IMR-90 (cell line): ENCODE data around the gene CCNI. TPM values are rescaled to one million over a fixed set of nuclear protein-coding genes. Genes with fewer than 3 reads are reported as not detected.

Experiments
- ATAC-seq: fragments of 200-7000 bp; cut with Tn5 transposase; 2 replicates; pipeline ENCODE4 v1.9.1; 2020; ENCODE audit warnings: low read depth, mild to moderate bottlenecking, moderate library complexity
- BruUV-seq: library from RNA; stranded (reverse); fragments of 400-500 nt; replicated peaks from 2 replicates; lab custom pipeline; 2021; lab: Mats Ljungman, UMichigan
- CTCF ChIA-PET: fragments of 300-600 bp; formaldehyde crosslinking; extraction: SDS; loops from one replicate; lab custom pipeline; 2021; ENCODE audit warnings: antibody characterized with exemption; lab: Yijun Ruan, JAX
- POLR2A ChIA-PET: fragments of 300-600 bp; sonication (Branson Sonifier 250); formaldehyde crosslinking; loops from one replicate; lab custom pipeline; 2022; ENCODE audit warnings: antibody characterized with exemption; ENCODE audit not compliant: unreplicated experiment; lab: Charles Lee
- DNase-seq: peaks from one replicate; pipeline ENCODE4 v3.0.0; 2013
- H2AFZ ChIP-seq: replicated peaks from 2 replicates; pipeline ENCODE3; 2013; ENCODE audit warnings: low read length, mild to moderate bottlenecking; ENCODE audit not compliant: poor library complexity
- H2AK5ac ChIP-seq: 2 replicates; pipeline ENCODE4 v1.6.1; 2013; ENCODE audit warnings: low read depth, low read length, inconsistent platforms
- H2AK9ac ChIP-seq: replicated peaks from 2 replicates; pipeline ENCODE3; 2013; ENCODE audit warnings: mild to moderate bottlenecking, low read depth, low read length, moderate library complexity; ENCODE audit not compliant: poor library complexity
- H2BK120ac ChIP-seq: 2 replicates; pipeline ENCODE4 v1.6.1; 2013; ENCODE audit warnings: low read depth, low read length, inconsistent platforms
- H2BK15ac ChIP-seq: 3 replicates; pipeline ENCODE4 v1.6.1; 2013; ENCODE audit warnings: low read depth, low read length, inconsistent platforms
- H2BK20ac ChIP-seq: 2 replicates; pipeline ENCODE4 v1.6.1; 2013; ENCODE audit warnings: low read depth, mild to moderate bottlenecking, inconsistent platforms, low read length, moderate library complexity
- H2BK5ac ChIP-seq: 2 replicates; pipeline ENCODE4 v1.6.1; 2013; ENCODE audit warnings: mild to moderate bottlenecking, low read depth, low read length, inconsistent platforms; ENCODE audit not compliant: poor library complexity, severe bottlenecking
- H3K14ac ChIP-seq: replicated peaks from 2 replicates; pipeline ENCODE4 v1.6.1; 2013; ENCODE audit warnings: low read depth, low read length, inconsistent platforms
- H3K18ac ChIP-seq: 2 replicates; pipeline ENCODE4 v1.6.1; 2013; ENCODE audit warnings: low read depth, low read length, control low read depth
- H3K23ac ChIP-seq: 2 replicates; pipeline ENCODE4 v1.6.1; 2013; ENCODE audit warnings: low read depth, low read length, inconsistent platforms
- H3K27ac ChIP-seq: 2 replicates; pipeline ENCODE4 v1.5.1; 2013; ENCODE audit warnings: mild to moderate bottlenecking, control low read depth, low read length; ENCODE audit not compliant: insufficient read depth
- H3K27me3 ChIP-seq: 2 replicates; pipeline ENCODE4 v1.6.1; 2013; ENCODE audit warnings: low read length; ENCODE audit not compliant: control insufficient read depth, insufficient read depth
- H3K36me3 ChIP-seq: 2 replicates; pipeline ENCODE4 v1.6.1; 2013; ENCODE audit warnings: low read length, mixed read lengths; ENCODE audit not compliant: control insufficient read depth, insufficient read depth
- H3K4ac ChIP-seq: 2 replicates; pipeline ENCODE4 v1.6.1; 2013; ENCODE audit warnings: low read depth, low read length, inconsistent platforms
- H3K4me1 ChIP-seq: 2 replicates; pipeline ENCODE4 v1.6.1; 2013; ENCODE audit warnings: low read length, mixed read lengths; ENCODE audit not compliant: control insufficient read depth, insufficient read depth
- H3K4me2 ChIP-seq: 2 replicates; pipeline ENCODE4 v1.6.1; 2013; ENCODE audit warnings: low read depth, mild to moderate bottlenecking, control low read depth, low read length, moderate library complexity
- H3K4me3 ChIP-seq: 2 replicates; pipeline ENCODE4 v1.5.1; 2013; ENCODE audit warnings: low read depth, mild to moderate bottlenecking, control low read depth, low read length, moderate library complexity; ENCODE audit not compliant: insufficient read depth
- H3K56ac ChIP-seq: 2 replicates; pipeline ENCODE4 v1.6.1; 2013; ENCODE audit warnings: low read length, inconsistent platforms; ENCODE audit not compliant: insufficient read depth; ENCODE audit errors: extremely low read depth
- H3K79me1 ChIP-seq, 2 experiments: 2 replicates each; pipeline ENCODE4 v1.6.1; 2013; ENCODE audit warnings: low read length in 2 of 2, inconsistent platforms in 1 of 2, low read depth in 1 of 2
- H3K9ac ChIP-seq: 2 replicates; pipeline ENCODE4 v1.6.1; 2013; ENCODE audit warnings: low read depth, low read length, control low read depth
- H3K9me1 ChIP-seq: 2 replicates; pipeline ENCODE4 v1.6.1; 2013; ENCODE audit warnings: low read length, inconsistent platforms; ENCODE audit not compliant: insufficient read depth
- H3K9me3 ChIP-seq: 2 replicates; pipeline ENCODE4 v1.6.1; 2013; ENCODE audit warnings: low read length; ENCODE audit not compliant: control insufficient read depth, insufficient read depth
- H4K20me1 ChIP-seq: 2 replicates; pipeline ENCODE4 v1.6.1; 2013; ENCODE audit warnings: low read length, inconsistent platforms; ENCODE audit not compliant: insufficient read depth
- H4K5ac ChIP-seq: 2 replicates; pipeline ENCODE4 v1.6.1; 2013; ENCODE audit warnings: mild to moderate bottlenecking, low read depth, low read length, control low read depth
- H4K8ac ChIP-seq, 2 experiments: 2 replicates each; pipeline ENCODE4 v1.6.1; 2013; ENCODE audit warnings: low read depth in 2 of 2, low read length in 2 of 2, control low read depth in 1 of 2, inconsistent platforms in 1 of 2
- H4K91ac ChIP-seq: 2 replicates; pipeline ENCODE4 v1.6.1; 2013; ENCODE audit warnings: low read depth, low read length, inconsistent platforms; ENCODE audit not compliant: insufficient read depth
- BHLHE40 ChIP-seq: fragments of 150-350 bp; IDR thresholded peaks from 2 replicates; pipeline ENCODE4 v1.6.1; 2016; ENCODE audit warnings: mild to moderate bottlenecking, low read depth, low read length
- CEBPB ChIP-seq: IDR thresholded peaks from 2 replicates; pipeline ENCODE4 v1.6.1; 2012; ENCODE audit warnings: low read depth, low read length, improper control_type of control experiment
- CHD1 ChIP-seq: IDR thresholded peaks from 2 replicates; pipeline ENCODE4 v1.6.1; 2012; ENCODE audit warnings: low read depth, low read length, improper control_type of control experiment
- FOS ChIP-seq: fragments of 150-350 bp; IDR thresholded peaks from 2 replicates; pipeline ENCODE4 v1.6.1; 2016; ENCODE audit warnings: low read depth, low read length
- MAFK ChIP-seq: IDR thresholded peaks from 2 replicates; pipeline ENCODE4 v1.6.1; 2012; ENCODE audit warnings: low read depth, low read length, improper control_type of control experiment
- MAZ ChIP-seq: IDR thresholded peaks from 2 replicates; pipeline ENCODE4 v1.6.1; 2012; ENCODE audit warnings: low read depth, mild to moderate bottlenecking, low read length, improper control_type of control experiment, moderate library complexity, borderline replicate concordance
- MXI1 ChIP-seq: IDR thresholded peaks from 2 replicates; pipeline ENCODE4 v1.6.1; 2012; ENCODE audit warnings: low read depth, mild to moderate bottlenecking, low read length, moderate library complexity, borderline replicate concordance
- NFE2L2 ChIP-seq: fragments of 150-350 bp; IDR thresholded peaks from 2 replicates; pipeline ENCODE4 v1.6.1; 2016; ENCODE audit warnings: low read depth, mild to moderate bottlenecking, low read length
- POLR2A ChIP-seq: IDR thresholded peaks from 2 replicates; pipeline ENCODE4 v1.6.1; 2012; ENCODE audit warnings: mild to moderate bottlenecking, low read depth, low read length
- RAD21 ChIP-seq: IDR thresholded peaks from 2 replicates; pipeline ENCODE4 v1.6.1; 2012; ENCODE audit warnings: low read length, improper control_type of control experiment
- RCOR1 ChIP-seq: IDR thresholded peaks from 2 replicates; pipeline ENCODE4 v1.6.1; 2012; ENCODE audit warnings: mild to moderate bottlenecking, low read length, improper control_type of control experiment; ENCODE audit not compliant: insufficient replicate concordance
- RFX5 ChIP-seq: IDR thresholded peaks from 2 replicates; pipeline ENCODE4 v1.8.0; 2012; ENCODE audit warnings: low read depth, mild to moderate bottlenecking, low read length, moderate library complexity
- SMC3 ChIP-seq: fragments of 150-350 bp; IDR thresholded peaks from 2 replicates; pipeline ENCODE4 v1.6.1; 2016; ENCODE audit warnings: low read depth, mild to moderate bottlenecking, antibody characterized with exemption, low read length, moderate library complexity
- WGBS, 2 experiments: methylation state at CpG; one replicate each; pipeline versions ENCODE4 v1.1.5 to v1.1.7; 2013; ENCODE audit warnings: missing lambda C conversion rate in 2 of 2; ENCODE audit not compliant: insufficient read length in 1 of 2; ENCODE audit errors: extremely low coverage in 2 of 2; 5-methylcytosine and 5-hydroxymethylcytosine counted together
- dilution Hi-C: fragments of 300-500 bp; cut with HindIII; formaldehyde crosslinking; loops from one replicate; pipeline ENCODE4 v1.14.3; 2018; ENCODE audit warnings: low sequenced_read_pairs; ENCODE audit not compliant: unreplicated experiment
- in situ Hi-C: fragments of 300-500 bp; cut with MboI; formaldehyde crosslinking; loops from 3 replicates; pipeline ENCODE4 v1.14.3; 2019; ENCODE audit warnings: low sequenced_read_pairs, inconsistent platforms, mixed read lengths
- intact Hi-C: fragments of 100-400 bp; cut with micrococcal nuclease; formaldehyde crosslinking; loops from 2 replicates; pipeline ENCODE4 v1.10.0; 2022
- polyA plus RNA-seq, 3 experiments: library from polyadenylated mRNA; depleted of rRNA; stranded (reverse); fragments of >200 nt; gene quantifications; 2 replicates each; pipeline ENCODE4 v1.2.3, GENCODE V29; 2012; ENCODE audit warnings: low replicate concordance in 1 of 3
- total RNA-seq: library from RNA; depleted of rRNA; stranded (reverse); fragments of >200 nt; gene quantifications from 2 replicates; pipeline ENCODE4 v1.2.3, GENCODE V29; 2012
- TF ChIP-seq, protein P1 (sequence below): conservative IDR thresholded peaks from 2 replicates; pipeline ENCODE4 v1.5.1; 2012; ENCODE audit warnings: mild to moderate bottlenecking, low read depth, low read length, improper control_type of control experiment
- TF ChIP-seq, protein P2 (sequence below): fragments of 150-350 bp; IDR thresholded peaks from 2 replicates; pipeline ENCODE4 v1.6.1; 2017; ENCODE audit warnings: mild to moderate bottlenecking, antibody characterized with exemption, low read length, low read depth
- TF ChIP-seq, protein P3 (sequence below): fragments of 150-350 bp; IDR thresholded peaks from 2 replicates; pipeline ENCODE4 v1.6.1; 2016; ENCODE audit warnings: low read depth, mild to moderate bottlenecking, low read length, moderate library complexity, borderline replicate concordance

Gene CCNI
- total and polyA plus RNA-seq, 2 of the 4 experiments (the other 2 are of a cell fraction): 70.1 to 100 TPM

DNA sequence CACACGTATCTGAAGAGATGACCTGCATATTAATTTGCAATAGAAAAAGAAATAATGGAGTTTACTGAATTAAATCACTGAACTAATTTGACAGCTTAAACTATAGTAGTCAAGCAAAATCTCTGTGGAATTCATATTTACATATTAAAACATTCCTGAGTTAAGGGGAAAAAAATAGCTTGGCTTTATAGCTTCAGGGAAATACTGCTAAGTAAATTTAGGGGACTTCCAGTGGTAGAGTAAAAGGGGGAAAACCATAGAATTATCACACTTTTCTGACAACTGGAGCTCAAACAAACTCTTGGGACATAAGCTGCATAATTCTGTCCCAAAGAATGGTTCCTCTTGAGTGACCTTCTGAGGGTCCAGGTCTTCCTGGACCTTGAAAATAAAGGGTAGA lies 28.6 kb upstream of the CCNI start:
- Histone ChIP-seq H2BK20ac (no peak overlapping the region), H2BK15ac (no peak overlapping the region), H3K4ac (no peak overlapping the region), H2AK5ac (no peak overlapping the region), H2BK5ac (no peak overlapping the region), H3K9me3 (no peaks in the 10 kb centered on the region), H3K4me1 (no peaks in the 10 kb centered on the region), H3K18ac (no peak overlapping the region), H2AK9ac (no peak overlapping the region), H2BK120ac (no peak overlapping the region), H3K27ac (no peak overlapping the region), H3K4me3 (no peak overlapping the region), H3K23ac (no peak overlapping the region), H3K27me3 (peaks cover 2% of the 10 kb centered on the region), H3K9me1 (no peaks in the 10 kb centered on the region), H4K5ac (no peak overlapping the region), H4K8ac (no peak overlapping the region), H4K20me1 (no peaks in the 10 kb centered on the region), H2AFZ (no peak overlapping the region), H4K91ac (no peak overlapping the region), H3K36me3 (no peaks in the 10 kb centered on the region), H3K56ac (no peak overlapping the region), H3K14ac (no peak overlapping the region), H3K79me1 (no peaks in the 10 kb centered on the region), H3K4me2 (no peak overlapping the region), H3K9ac (no peak overlapping the region)
- no TSS peak for BruUV-seq
- TF ChIP-seq RAD21: no peak
- TF ChIP-seq RFX5: no peak
- no peak for TF ChIP-seq BHLHE40
- no peak for TF ChIP-seq SMC3
- TF ChIP-seq FOS: no peak
- TF ChIP-seq, protein P1, sequence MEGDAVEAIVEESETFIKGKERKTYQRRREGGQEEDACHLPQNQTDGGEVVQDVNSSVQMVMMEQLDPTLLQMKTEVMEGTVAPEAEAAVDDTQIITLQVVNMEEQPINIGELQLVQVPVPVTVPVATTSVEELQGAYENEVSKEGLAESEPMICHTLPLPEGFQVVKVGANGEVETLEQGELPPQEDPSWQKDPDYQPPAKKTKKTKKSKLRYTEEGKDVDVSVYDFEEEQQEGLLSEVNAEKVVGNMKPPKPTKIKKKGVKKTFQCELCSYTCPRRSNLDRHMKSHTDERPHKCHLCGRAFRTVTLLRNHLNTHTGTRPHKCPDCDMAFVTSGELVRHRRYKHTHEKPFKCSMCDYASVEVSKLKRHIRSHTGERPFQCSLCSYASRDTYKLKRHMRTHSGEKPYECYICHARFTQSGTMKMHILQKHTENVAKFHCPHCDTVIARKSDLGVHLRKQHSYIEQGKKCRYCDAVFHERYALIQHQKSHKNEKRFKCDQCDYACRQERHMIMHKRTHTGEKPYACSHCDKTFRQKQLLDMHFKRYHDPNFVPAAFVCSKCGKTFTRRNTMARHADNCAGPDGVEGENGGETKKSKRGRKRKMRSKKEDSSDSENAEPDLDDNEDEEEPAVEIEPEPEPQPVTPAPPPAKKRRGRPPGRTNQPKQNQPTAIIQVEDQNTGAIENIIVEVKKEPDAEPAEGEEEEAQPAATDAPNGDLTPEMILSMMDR: no peak
- TF ChIP-seq, protein P2, sequence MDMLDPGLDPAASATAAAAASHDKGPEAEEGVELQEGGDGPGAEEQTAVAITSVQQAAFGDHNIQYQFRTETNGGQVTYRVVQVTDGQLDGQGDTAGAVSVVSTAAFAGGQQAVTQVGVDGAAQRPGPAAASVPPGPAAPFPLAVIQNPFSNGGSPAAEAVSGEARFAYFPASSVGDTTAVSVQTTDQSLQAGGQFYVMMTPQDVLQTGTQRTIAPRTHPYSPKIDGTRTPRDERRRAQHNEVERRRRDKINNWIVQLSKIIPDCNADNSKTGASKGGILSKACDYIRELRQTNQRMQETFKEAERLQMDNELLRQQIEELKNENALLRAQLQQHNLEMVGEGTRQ: no peak
- no peak for TF ChIP-seq MAFK
- no peak for TF ChIP-seq CHD1
- TF ChIP-seq CEBPB: no peak
- no peak for TF ChIP-seq POLR2A
- TF ChIP-seq MAZ: no peak
- TF ChIP-seq NFE2L2: no peak
- TF ChIP-seq MXI1: no peak
- TF ChIP-seq, protein P3, sequence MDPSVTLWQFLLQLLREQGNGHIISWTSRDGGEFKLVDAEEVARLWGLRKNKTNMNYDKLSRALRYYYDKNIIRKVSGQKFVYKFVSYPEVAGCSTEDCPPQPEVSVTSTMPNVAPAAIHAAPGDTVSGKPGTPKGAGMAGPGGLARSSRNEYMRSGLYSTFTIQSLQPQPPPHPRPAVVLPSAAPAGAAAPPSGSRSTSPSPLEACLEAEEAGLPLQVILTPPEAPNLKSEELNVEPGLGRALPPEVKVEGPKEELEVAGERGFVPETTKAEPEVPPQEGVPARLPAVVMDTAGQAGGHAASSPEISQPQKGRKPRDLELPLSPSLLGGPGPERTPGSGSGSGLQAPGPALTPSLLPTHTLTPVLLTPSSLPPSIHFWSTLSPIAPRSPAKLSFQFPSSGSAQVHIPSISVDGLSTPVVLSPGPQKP: no peak
- TF ChIP-seq RCOR1: no peak
- dilution Hi-C loops (no loop called here), in situ Hi-C loops (no loop called here), intact Hi-C loops (loop anchor here (5.0 kb wide), 1 partner anchor 38 kb away; no protein-coding TSS in a partner anchor)
- ATAC-seq: no peak
- CTCF ChIA-PET: interaction anchor here (1.5 kb wide), 1 partner anchor 9 kb away, joined by 9 read pairs; no protein-coding TSS in a partner anchor
- no peak for DNase-seq
- WGBS, 2 experiments: no CpG with 5 or more reads among the region's 1 CpG
- POLR2A ChIA-PET: no interaction called here
